HT-29 (cell line): ENCODE results near the gene INTS6L. TPM values are rescaled to one million over a fixed set of nuclear protein-coding genes. Genes with fewer than 3 reads are reported as not detected.
"Not testable (repeated sequence)": the region's sequence is repeated elsewhere in the genome, so short reads cannot be mapped to it uniquely, and the experiment has no call there.

Experiments
- DNase-seq: peaks from one replicate; pipeline ENCODE4 v3.0.0-alpha.2; 2015; ENCODE audit warnings: low spot score
- total RNA-seq: library from RNA; depleted of rRNA; stranded (reverse); fragments of >200 nt; shearing (Covaris generic); gene quantifications from 2 replicates; pipeline ENCODE4 v1.2.3, GENCODE V29; 2014

Gene INTS6L
- total RNA-seq, 1 experiment from 2014 or later, result 0.36 TPM

DNA sequence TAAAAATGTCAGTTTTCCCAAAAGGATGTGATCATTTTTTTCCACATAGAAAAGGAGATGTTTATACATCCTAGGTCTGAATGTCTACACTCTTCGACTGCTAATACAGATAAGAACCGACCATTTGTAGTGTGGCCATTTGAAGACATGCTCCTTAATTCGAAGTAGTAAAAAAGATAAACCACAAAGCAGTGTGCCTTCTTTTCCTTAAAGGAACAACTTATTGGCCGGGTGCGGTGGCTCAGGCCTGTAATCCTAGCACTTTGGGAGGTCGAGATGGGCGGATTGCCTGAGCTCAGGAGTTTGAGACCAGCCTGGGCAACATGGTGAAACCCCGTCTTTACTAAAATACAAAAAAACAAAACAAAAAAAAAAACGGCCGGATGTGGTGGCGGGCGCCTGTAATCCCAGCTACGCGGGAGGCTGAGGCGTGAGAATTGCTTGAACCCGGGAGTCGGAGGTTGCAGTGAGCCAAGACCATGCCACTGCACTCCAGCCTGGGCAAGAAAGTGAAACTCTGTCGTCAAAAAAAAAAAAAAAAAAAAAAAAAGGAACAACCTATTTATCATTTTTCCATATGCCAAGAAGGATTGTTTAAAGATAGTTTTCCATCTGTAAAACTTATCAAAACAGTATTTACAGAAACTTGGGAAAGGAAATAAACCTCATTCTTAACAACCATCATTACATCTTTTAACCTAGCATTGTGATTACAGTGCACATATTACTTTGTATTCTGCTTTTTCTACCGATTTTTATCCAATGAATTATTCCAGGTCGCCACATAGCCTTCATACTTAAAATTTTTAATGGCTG lies 2.6 kb downstream of the INTS6L start:
- no peak for DNase-seq

DNA sequence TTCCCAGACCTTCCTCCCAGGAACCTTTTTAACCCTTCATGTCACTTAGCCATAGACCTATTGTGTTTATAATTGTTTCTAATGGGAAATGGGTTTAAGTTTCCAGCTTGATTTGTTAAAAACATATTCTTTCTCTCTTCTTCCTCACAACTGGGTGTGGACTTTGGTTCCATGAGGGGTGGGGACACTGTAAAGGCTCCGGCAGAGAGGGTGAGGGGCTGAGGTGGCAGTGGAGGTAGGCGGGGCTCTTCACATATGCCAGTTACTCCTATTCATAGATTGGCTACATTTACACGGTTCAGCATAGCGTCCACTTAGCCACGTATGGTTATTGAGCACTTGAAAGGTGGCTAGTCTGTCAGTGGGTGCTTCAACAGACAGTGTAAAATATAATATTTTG lies 7.8 kb downstream of the INTS6L start:
- no peak for DNase-seq

DNA sequence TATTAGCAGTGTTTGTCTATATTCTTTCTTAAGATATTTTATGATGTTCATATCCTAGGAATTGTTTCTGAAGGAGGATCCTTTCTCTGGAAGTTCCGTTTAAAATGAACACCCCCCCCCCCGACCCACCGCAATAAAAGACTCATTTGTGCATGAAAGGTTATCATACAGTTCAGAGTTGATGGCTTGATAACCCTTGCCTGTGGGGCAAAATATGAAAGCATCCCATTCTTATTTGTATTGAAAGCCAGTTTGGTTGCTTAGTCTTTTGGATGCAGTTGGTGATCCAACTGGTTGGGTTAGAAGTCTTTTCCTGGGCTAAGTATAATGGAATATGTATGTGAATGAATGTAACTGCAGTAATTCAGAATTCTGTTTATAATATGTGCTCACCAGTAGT lies 8.3 kb downstream of the INTS6L start:
- no peak for DNase-seq

DNA sequence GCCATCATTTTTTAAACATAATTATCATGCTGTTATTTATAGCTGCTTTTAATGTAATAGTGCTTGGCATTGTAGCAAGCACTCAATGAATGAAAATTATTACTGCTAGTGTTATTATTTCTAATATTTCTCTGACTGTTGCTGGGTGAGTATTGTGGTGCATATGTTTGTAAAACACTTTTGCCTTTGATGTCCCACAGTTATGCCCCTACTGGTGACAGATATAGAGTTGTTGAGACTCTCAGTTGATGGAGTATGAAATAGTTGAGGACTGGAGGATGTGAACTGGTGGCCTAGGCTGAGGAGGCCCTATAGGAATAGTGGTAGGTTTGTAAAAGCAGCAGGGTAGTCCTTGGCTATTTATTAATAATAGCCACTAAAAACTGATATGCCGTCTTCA lies 9.6 kb downstream of the INTS6L start:
- no peak for DNase-seq

DNA sequence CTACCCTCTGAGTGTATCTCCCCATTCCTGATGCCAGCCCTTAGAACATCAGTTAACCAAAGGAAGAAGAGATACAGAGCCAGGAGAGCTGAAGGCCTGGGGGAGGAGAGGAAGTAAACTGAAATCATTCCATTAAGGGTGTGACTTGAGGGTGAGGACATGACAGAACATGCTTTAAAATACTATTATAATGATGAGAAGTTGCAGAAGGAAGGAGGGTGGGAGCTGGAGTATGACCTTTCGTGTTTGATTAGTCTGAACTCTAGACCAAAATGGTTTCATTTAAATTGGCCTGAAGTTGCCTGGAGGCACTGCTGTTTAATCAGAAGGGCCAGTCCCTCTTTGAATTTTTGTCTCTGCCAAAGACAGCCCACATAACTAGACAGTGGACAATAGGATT lies 11.4 kb downstream of the INTS6L start:
- no peak for DNase-seq

DNA sequence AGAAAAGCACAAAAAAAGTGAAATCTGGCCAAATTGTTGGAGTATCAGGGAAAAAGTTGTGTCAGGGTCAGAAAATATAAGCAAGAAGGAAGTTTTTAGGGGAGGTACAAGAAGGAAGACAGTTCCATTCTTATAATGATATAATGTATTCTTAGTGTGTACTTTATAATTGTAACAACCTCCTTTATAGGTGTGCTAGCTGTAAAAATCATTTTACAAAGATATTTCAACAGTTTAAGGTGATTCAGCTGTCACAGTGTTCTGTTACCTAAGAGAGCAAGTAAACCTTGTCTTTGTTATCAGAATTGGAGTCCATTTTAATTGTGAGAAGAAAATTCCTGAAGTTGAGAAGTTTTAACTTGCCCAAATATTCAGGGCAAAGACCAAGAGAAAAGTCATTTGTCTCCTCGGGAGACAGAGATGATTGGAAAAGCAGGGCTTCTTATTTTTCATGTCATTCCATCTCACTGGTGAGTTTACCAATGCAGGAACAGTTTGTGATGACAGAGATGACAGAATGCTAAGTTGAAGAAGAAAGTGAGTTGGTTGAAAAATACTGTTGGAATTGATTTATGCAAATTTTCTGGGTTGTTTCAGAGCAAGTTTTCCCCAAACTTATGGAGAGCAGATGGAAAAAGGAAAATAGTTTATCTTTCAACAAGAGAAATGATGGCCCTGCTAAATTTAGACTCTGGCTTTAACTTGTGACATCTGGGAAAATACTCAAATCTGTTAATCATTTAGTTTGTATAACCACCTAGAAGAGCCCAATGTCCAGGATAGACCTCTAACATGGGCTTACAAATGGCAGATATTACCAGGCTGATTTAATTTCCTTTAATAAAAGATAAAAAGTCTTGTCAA lies 14.8 kb downstream of the INTS6L start:
- no peak for DNase-seq

DNA sequence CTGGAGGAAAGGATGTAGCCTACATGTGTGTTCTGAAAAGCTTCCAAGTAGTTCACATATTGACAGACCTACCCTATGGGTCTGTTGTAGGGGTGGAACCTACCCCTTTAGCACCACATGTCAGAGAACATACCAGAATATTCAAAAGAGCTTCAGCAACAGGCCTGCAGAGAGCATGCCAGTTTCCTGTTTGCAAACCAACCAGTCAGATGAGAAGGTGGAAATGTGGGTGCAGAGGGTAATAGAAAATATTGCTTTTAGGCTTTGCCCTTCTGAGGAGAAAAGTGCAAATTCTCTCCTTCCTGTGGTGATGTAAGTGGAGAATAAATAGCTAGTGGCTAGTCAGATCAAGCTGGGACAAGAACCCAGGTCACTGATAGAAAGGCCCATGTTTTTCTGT lies 16.4 kb downstream of the INTS6L start:
- no peak for DNase-seq

DNA sequence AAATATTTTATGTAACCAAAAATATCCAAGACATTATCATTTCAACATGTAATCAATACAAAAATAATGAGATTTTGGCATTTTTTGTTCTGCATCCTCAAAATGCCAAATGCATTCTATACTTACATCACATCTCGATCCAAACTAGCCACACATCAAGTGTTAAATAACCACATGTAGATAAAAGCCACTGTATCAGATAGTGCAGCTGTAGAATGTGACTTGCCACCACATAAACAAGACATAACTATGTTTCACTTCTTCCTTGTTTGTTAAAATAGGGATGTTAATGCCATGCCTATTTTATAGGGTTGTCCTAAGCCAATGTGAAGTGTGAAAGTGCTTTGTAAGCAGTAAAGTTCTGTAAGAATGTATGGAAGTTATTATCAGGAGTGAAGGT lies 20.9 kb downstream of the INTS6L start:
- DNase-seq, result no peak

DNA sequence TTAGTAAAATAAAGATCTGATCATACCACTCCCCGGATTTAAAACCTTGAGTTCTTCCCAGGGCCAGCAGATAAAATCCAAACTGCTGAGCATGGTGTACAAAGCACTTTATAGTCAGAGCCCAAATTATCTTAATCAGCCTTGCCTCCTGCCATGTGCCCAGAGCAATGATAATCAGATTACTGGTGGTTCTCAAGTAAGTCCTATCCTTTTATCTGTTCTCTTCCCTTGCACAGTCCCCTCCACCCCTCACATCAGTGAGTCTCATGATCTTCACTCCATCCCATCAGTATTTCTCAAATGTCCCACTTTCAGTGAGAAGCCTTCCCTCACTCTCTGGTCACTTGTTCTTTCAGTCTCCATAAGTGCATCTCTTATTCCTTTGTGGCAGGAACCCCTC lies 22.7 kb downstream of the INTS6L start:
- no peak for DNase-seq

DNA sequence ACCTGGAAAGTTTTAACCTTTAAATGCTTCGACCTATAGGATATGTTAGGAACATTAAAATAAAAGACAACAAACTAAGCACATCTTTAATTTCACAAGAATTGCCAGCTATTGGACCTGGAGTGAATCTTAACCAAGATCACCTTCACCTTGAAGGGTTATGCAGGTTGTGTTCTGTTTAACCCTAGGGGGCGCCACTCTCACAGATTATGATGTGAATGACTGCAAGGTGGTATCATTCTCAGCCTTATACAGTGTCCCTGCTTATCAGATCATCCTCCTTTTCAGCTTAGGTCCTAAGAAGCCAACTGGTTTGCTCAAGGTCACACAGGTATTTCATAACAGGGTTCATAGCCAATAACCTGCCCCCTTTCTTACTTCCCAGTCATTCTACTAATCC lies 23.5 kb downstream of the INTS6L start:
- peak; percentile 11 for DNase-seq

DNA sequence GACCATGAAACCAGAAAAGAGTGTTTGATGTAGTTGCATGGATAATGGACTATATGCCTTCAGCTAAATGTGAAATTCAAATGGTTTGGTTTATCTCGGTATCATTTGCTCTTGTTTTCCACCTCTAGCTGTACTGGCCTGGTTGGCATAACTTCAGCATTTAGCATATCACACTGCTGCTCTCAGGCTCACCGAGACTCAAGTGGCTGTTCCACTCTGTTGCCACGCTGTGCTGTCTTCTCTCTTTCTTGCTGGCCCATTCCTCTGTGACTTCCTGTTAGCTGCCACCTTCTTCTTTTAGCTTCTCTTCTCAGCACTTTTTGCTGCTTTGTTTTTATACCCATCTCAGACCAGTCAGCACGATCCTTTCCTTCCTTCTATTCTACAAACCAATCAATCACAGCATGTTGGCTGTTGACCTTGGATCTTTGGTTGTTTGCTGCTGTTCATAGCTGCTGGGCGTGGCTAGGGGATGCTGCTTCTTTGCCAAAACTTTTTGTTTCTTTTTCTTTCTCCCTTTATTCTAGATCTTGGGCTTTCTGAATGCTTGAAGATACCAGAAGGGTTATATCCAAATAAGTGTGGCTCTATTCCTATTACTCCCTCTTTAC lies 24.0 kb downstream of the INTS6L start:
- no peak for DNase-seq

DNA sequence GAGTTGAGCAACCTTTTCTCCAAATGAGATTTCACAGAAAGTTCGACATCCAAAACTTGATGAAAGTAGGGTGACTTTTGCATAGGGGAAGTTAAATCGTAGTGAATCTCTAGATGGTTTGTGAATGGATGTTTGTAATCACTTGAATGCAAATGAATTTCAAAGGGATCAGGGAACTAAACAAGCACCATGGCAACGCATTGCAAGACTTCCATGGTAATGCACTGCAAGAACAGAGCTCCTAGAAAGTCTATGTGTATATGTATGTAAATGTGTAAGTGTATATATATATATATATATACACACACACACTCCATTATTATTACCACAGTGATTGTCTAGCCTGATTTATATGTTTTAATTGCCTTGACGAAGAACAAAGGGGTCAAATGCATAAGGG lies 27.3 kb downstream of the INTS6L start:
- DNase-seq, result no peak

DNA sequence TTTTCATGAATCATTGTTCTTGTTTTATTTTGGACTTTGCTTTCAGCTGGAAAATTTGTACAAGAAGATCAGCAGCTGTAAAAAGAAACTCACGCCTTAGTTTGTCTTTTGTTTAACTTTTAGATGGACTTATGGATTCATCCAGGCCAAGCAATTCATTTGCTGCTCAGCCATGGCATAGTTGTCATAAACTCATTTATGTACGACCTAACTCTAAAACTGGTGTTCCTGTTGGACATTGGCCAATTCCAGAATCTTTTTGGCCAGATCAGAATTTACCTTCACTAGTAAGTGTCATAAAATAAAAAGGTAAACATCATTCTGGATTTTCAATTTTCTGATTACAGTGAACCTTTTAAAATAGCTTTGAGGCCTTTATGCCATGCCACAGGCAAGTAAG lies 29.1 kb downstream of the INTS6L start:
- DNase-seq, result no peak

DNA sequence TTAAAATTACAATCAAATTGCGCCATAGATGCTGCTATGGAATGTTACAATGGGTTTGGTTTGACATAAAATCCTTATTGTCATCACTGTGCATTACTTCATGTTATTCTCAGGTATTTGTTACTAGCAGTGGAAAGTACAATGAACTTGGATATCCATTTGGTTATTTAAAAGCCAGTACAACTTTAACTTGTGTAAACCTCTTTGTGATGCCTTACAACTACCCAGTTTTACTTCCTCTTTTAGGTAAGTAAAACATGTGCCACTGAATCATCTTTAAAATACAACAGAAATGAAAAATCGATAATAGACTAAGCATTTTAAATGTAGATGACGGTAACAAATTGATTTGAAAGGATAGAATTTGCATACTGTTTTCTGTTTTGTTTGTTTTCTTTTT lies 35.6 kb downstream of the INTS6L start:
- no peak for DNase-seq

DNA sequence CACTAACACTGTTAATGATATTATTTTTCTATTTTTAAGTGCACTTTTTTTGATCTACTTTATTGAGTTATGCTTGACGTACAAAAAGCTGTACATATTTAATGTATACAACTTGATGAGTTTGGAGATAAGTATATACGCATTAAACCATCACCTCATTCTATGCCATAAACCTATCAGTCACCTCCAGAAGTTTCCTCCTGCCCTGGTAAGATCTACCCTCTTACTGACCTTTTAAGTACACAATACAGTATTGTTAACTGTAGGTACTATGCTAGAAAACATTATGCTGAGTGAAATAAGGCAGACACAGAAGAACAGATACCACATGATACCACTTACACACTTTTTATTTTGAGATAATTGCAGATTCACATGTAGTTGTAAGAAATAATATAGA lies 36.9 kb downstream of the INTS6L start:
- DNase-seq, result peak; percentile 15

DNA sequence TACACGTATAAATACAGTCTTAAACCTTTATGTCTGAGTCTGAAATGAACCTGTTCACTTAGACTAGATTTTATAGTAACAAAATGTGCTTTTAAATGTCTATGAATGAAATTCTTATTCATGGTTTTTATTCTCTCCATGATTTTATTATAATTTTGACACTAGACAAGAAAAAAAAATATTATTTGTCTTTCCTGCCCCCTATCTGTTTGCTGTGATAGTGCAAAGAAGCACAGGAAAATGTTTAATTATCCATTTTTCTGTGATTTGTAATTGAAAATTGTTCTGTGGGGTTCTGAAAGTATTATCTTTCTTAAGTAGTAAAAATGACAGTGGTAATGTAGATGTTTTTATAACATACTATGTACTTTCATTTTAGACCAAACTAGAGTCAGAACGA lies 52.0 kb downstream of the INTS6L start:
- DNase-seq, result no peak

DNA sequence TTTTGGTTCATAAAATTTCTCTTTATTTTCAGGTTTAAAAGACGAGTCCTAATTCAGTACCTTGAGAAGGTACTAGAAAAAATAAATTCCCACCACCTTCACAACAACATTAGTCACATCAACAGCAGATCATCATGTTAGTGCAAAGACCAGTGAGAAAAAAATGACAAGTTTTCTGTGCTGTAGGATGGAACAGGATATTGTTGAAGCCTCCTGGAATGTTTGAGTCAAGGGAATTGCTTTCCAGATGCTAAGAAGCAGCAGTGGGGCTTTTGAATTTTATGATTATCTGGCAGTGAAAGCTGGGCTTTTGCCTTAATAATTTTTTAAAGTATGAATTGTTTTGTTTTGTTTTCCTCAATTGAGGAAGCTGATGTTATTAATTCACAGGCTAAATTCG lies 61.0 kb downstream of the INTS6L start:
- no peak for DNase-seq

DNA sequence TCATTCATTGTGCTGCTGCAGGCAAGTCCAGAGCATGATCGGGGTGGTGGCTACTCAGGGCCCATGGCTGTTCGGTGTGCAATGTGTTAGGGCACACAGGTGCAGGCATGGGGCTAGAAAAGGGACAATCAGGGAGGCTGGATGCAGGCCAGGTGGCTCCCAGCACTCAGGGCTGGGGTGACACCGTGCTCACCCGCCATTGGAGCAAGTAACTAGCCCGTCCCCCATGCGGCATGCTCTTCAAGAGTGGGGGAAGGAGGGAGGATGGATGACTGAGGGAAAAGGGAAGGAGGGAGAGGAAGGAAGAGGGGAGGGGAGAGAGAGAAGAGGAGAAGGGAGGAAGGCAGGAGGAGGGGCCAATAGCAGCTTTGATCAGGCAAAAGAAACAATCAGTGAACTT lies 64.7 kb downstream of the INTS6L start:
- no peak for DNase-seq

DNA sequence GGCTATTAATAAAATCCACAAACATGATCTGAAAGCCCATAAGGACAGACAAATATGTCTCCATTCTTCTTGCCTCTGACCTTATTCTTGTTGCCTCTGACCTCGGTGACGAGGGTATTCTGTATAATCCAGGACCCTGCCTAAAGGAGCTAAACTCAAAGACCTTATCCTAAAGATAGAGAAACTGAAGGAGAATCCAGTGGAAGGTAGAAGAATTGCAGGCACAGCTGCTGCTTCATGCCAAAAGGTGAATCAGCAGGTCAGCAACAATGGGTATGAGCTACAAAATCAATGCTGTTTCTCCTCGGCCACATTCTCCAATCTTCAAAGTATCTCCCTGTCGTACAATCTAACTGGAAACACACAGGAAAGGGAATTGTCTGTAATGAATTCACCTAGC lies 71.4 kb downstream of the INTS6L start:
- DNase-seq, result no peak

DNA sequence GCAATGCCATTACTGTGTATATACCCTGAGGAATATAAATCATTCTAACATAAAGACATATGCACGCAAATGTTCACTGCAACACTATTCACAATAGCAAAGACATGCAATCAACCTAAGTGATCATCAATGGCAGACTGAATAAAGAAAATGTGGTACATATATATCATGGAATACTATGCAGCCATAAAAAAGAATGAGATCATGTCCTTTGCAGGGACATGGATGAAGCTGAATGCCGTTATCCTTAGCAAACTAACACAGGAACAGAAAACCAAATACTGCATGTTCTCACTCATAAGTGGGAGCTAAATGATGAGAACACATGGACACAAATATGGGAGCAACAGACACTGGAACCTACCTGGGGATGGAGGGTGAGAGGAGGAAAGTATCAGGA lies 73.6 kb downstream of the INTS6L start:
- not testable (repeated sequence) for DNase-seq

DNA sequence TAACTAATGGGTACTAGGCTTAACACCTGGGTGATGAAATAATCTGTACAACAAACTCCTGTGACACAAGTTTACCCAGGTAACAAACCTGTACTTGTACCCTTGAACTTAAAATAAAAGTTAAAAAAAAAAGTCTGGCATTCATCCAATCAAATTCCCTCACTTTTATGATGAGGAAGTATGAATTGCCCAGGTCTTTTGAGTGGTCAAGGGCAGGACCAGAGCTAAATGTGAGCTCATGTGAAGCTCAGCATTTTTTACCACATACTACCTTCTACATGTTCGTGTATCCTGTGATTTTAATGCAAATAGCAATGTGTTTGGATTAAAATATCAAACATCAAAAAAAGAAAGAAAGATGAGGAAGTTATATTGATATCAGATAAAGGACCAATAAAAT lies 74.0 kb downstream of the INTS6L start:
- not testable (repeated sequence) for DNase-seq

DNA sequence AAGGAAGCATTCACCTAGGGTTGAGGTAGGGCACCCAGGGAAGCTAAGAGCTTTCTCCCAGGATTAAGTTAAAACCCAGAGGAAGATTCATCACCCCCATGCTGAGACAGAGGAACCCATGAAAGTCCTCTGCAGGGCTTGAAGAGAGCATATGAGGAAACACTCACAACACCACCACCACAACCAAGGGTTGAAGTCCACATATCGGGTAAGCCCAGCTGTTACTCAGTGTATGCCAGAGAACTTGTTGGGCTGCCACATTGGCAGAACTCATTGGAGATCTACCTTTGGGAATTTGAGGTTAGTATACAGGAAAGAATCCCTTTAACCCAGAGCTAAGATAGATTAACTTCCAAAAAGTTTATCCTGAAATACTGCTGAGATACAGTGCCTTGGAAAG lies 75.1 kb downstream of the INTS6L start:
- no peak for DNase-seq

DNA sequence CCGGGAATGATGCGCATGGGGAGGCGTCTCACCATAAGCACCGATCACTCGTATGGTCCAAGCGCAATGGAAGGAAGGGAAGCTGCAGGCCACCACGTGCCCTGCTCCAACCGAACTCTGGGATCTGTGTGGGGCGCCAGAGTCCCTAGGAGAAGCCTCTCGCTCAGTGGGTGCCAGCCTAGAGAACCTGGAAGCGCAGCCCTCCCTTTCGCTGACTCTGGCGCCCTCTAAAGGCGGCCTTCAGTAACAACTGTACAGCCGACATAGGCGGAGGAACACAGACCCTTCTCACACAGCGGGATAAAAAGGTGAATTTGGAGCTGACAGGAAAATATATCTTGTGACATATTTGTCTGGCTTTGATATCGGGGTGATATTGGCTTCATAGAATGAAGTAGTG lies 76.0 kb downstream of the INTS6L start:
- DNase-seq, result peak; percentile 59
